A172 (cell line): ENCODE data around the gene PEX13. TPM values are rescaled to one million over a fixed set of nuclear protein-coding genes. Genes with fewer than 3 reads are reported as not detected.
A peak's percentile ranks its signal among the peaks of the same experiment; 100 is the strongest.
"Not testable (repeated sequence)": the region's sequence is repeated elsewhere in the genome, so short reads cannot be mapped to it uniquely, and the experiment has no call there.

Source experiments
- DNase-seq: peaks from one replicate; pipeline ENCODE4 v3.0.0-alpha.2; 2015; ENCODE audit warnings: low spot score
- total RNA-seq: library from RNA; depleted of rRNA; stranded (reverse); fragments of >200 nt; shearing (Covaris generic); gene quantifications from 2 replicates; pipeline ENCODE4 v1.2.3, GENCODE V29; 2014; rRNA removed

The PEX13 gene
- total RNA-seq = 61.3 and 82.4 TPM in 2 replicates

- peak; percentile 41 for DNase-seq
Observed at GRCh38 chr2:61017556-61018317, at the start of gene PEX13, which contains the start of gene PUS10. Gene PEX13 (plus strand): TSS chr2:61017720. CDS start chr2:61017760, 40 bp downstream. Gene PUS10 (minus strand): TSS chr2:61018255. CDS start chr2:61011890, 6,365 bp downstream.

GRCh38 chr2:60972889-60973656 is 44.4 kb upstream of the PEX13 start:
- DNase-seq = no peak

GRCh38 chr2:60973705-60974104 is 43.8 kb upstream of the PEX13 start:
- DNase-seq = no peak

GRCh38 chr2:60974652-60975051 is 42.9 kb upstream of the PEX13 start:
- DNase-seq = no peak

GRCh38 chr2:60976256-60976850 is 41.2 kb upstream of the PEX13 start:
- no peak for DNase-seq

- no peak for DNase-seq
Observed at GRCh38 chr2:60976875-60977561, 40.5 kb upstream of the PEX13 start.

- no peak for DNase-seq
Observed at GRCh38 chr2:60977562-60977895, 40.0 kb upstream of the PEX13 start.

- no peak for DNase-seq
Observed at GRCh38 chr2:60979231-60979630, 38.3 kb upstream of the PEX13 start.

- DNase-seq = no peak
Observed at GRCh38 chr2:60980071-60980815, 37.3 kb upstream of the PEX13 start.

- not testable (repeated sequence) for DNase-seq
Observed at GRCh38 chr2:60982066-60982465, 35.5 kb upstream of the PEX13 start.

GRCh38 chr2:60984720-60985119 is 32.8 kb upstream of the PEX13 start:
- no peak for DNase-seq

- DNase-seq = no peak
Observed at GRCh38 chr2:60987041-60987440, 30.5 kb upstream of the PEX13 start.

- not testable (repeated sequence) for DNase-seq
Observed at GRCh38 chr2:60987656-60988055, 29.9 kb upstream of the PEX13 start.

- no peak for DNase-seq
Observed at GRCh38 chr2:60989259-60989658, 28.3 kb upstream of the PEX13 start.

GRCh38 chr2:60991644-60992043 is 25.9 kb upstream of the PEX13 start:
- DNase-seq = no peak

- no peak for DNase-seq
Observed at GRCh38 chr2:60992985-60993392, 24.5 kb upstream of the PEX13 start.

- no peak for DNase-seq
Observed at GRCh38 chr2:60994131-60994530, 23.4 kb upstream of the PEX13 start.

GRCh38 chr2:60998628-60999545 is 18.6 kb upstream of the PEX13 start:
- peak; percentile 63 for DNase-seq

GRCh38 chr2:61005736-61006135 is 11.8 kb upstream of the PEX13 start:
- DNase-seq = no peak

- DNase-seq = no peak
Observed at GRCh38 chr2:61006486-61007105, 10.9 kb upstream of the PEX13 start.
